CD14-positive monocyte (primary cell): ENCODE results near the gene NIN. TPM values are rescaled to one million over a fixed set of nuclear protein-coding genes. Genes with fewer than 3 reads are reported as not detected.
"Not testable (repeated sequence)": the region's sequence is repeated elsewhere in the genome, so short reads cannot be mapped to it uniquely, and the experiment has no call there.

ENCODE experiments used
- DNase-seq, 3 donors: peaks; one replicate each; pipeline ENCODE4 v3.0.0-alpha.2; 2011 to 2022
- H2AFZ ChIP-seq: 2 replicates; pipeline ENCODE4 v1.6.0; 2012; ENCODE audit warnings: mild to moderate bottlenecking, low read depth, low read length, inconsistent platforms; ENCODE audit not compliant: insufficient read depth, poor library complexity, severe bottlenecking
- H3K27ac ChIP-seq, 2 donors: 1 replicate in 1 of 2; 2 replicates in 1 of 2; pipeline ENCODE4 v1.5.1; 2012 to 2013; ENCODE audit warnings: low read length in 2 of 2, control low read depth in 1 of 2, inconsistent platforms in 1 of 2, low read depth in 1 of 2, mild to moderate bottlenecking in 1 of 2
- H3K27me3 ChIP-seq, 2 donors: one replicate each; pipeline versions ENCODE4 v1.6.0 to v1.6.1; 2011 to 2013; ENCODE audit warnings: low read length in 2 of 2; ENCODE audit not compliant: control insufficient read depth in 2 of 2, insufficient read depth in 2 of 2
- H3K36me3 ChIP-seq, 2 donors: replicated peaks in 1 of 2; 1 replicate in 1 of 2; 2 replicates in 1 of 2; pipeline versions ENCODE4 v1.5.1 to v1.6.1; 2012 to 2013; ENCODE audit warnings: low read length in 2 of 2, control low read depth in 1 of 2, inconsistent platforms in 1 of 2, mild to moderate bottlenecking in 1 of 2; ENCODE audit not compliant: insufficient read depth in 2 of 2, control insufficient read depth in 1 of 2
- H3K4me1 ChIP-seq, 2 donors: 1 replicate in 1 of 2; 2 replicates in 1 of 2; pipeline versions ENCODE4 v1.5.1 to v1.6.1; 2012 to 2013; ENCODE audit warnings: low read length in 2 of 2, control low read depth in 1 of 2, inconsistent platforms in 1 of 2, mild to moderate bottlenecking in 1 of 2, moderate library complexity in 1 of 2; ENCODE audit not compliant: insufficient read depth in 2 of 2, control insufficient read depth in 1 of 2
- H3K4me2 ChIP-seq: replicated peaks from 2 replicates; pipeline ENCODE3; 2012; ENCODE audit warnings: low read length, moderate library complexity, mild to moderate bottlenecking; ENCODE audit not compliant: poor library complexity, severe bottlenecking; ENCODE audit errors: extremely low read depth
- H3K4me3 ChIP-seq, 3 experiments: fragments of 200-600 bp in 1 of 3; sonication (generic) in 1 of 3; replicated peaks in 1 of 3; 1 replicate in 2 of 3; 2 replicates in 1 of 3; pipeline ENCODE4 v1.5.1; 2011 to 2013; ENCODE audit warnings: low read length in 3 of 3, mild to moderate bottlenecking in 3 of 3, control low read depth in 2 of 3, low read depth in 2 of 3, inconsistent platforms in 1 of 3, moderate library complexity in 1 of 3
- H3K79me2 ChIP-seq: 2 replicates; pipeline ENCODE4 v1.6.0; 2012; ENCODE audit warnings: mild to moderate bottlenecking, control low read depth, inconsistent platforms, low read length, moderate library complexity; ENCODE audit not compliant: insufficient read depth
- H3K9ac ChIP-seq: 2 replicates; pipeline ENCODE4 v1.6.0; 2017; ENCODE audit warnings: low read length, mild to moderate bottlenecking; ENCODE audit not compliant: insufficient read depth, poor library complexity, severe bottlenecking
- H3K9me3 ChIP-seq, 2 donors: replicated peaks in 1 of 2; 1 replicate in 1 of 2; 2 replicates in 1 of 2; pipeline versions ENCODE4 v1.5.1 to v1.6.1; 2012 to 2013; ENCODE audit warnings: low read length in 2 of 2, control low read depth in 1 of 2; ENCODE audit not compliant: control insufficient read depth in 1 of 2, insufficient read depth in 1 of 2
- H4K20me1 ChIP-seq: 2 replicates; pipeline ENCODE4 v1.6.0; 2012; ENCODE audit warnings: mild to moderate bottlenecking, low read length, control low read depth, moderate library complexity; ENCODE audit not compliant: insufficient read depth
- H3K27ac Mint-ChIP-seq, 7 donors: one replicate each; pipeline ENCODE4 v1.8.0; 2020; ENCODE audit warnings: mild to moderate bottlenecking in 7 of 7, mixed read lengths in 7 of 7, moderate library complexity in 6 of 7, inconsistent platforms in 2 of 7
- H3K27me3 Mint-ChIP-seq, 3 donors: one replicate each; pipeline ENCODE4 v1.8.0; 2021 to 2022; ENCODE audit warnings: low read depth in 3 of 3, mild to moderate bottlenecking in 3 of 3, mixed read lengths in 3 of 3, moderate library complexity in 3 of 3, inconsistent platforms in 1 of 3
- H3K36me3 Mint-ChIP-seq, 2 donors: one replicate each; pipeline ENCODE4 v1.8.0; 2020; ENCODE audit warnings: mixed read lengths in 2 of 2, inconsistent platforms in 1 of 2, mild to moderate bottlenecking in 1 of 2
- H3K4me1 Mint-ChIP-seq: one replicate; pipeline ENCODE4 v1.8.0; 2020; ENCODE audit warnings: mild to moderate bottlenecking, mixed read lengths
- H3K4me3 Mint-ChIP-seq, 2 donors: one replicate each; pipeline ENCODE4 v1.8.0; 2020; ENCODE audit warnings: mild to moderate bottlenecking in 2 of 2, mixed read lengths in 2 of 2, moderate library complexity in 1 of 2
- H3K9me3 Mint-ChIP-seq, 7 donors: one replicate each; pipeline ENCODE4 v1.8.0; 2020 to 2022; ENCODE audit warnings: mixed read lengths in 7 of 7, mild to moderate bottlenecking in 6 of 7, moderate library complexity in 6 of 7, inconsistent platforms in 2 of 7
- CTCF ChIP-seq: fragments of 200-600 bp; IDR thresholded peaks from one replicate; pipeline ENCODE4 v1.8.0; 2022; ENCODE audit warnings: antibody characterized with exemption, mild to moderate bottlenecking
- WGBS: methylation state at CpG from one replicate; pipeline ENCODE4 v1.1.5; 2013; ENCODE audit warnings: missing lambda C conversion rate; ENCODE audit not compliant: insufficient coverage; 5-methylcytosine and 5-hydroxymethylcytosine counted together
- intact Hi-C, 2 donors: fragments of 100-400 bp; cut with micrococcal nuclease; formaldehyde crosslinking; loops; one replicate each; pipeline versions ENCODE4 v1.15.0 to v1.15.1; 2023
- polyA plus RNA-seq, 3 donors: library from polyadenylated mRNA; depleted of rRNA in 1 of 3; unstranded in 2 of 3; stranded (reverse) in 1 of 3; fragments of 300-500 nt in 2 of 3; fragments of >200 nt in 1 of 3; fragmentation: Illumina TruSeq in 2 of 3; gene quantifications; 1 replicate in 2 of 3; 2 replicates in 1 of 3; pipeline ENCODE4 v1.2.3, GENCODE V29; 2012 to 2021

NIN gene
- polyA plus RNA-seq, 3 donors = 15.3 to 29.1 (median 26.5) TPM

GRCh38 chr14:50697659-50698290 lies 133.2 kb downstream of the NIN start:
- no CpG with 5 or more reads among the region's 4 CpGs for WGBS
- H3K4me2 ChIP-seq = no peak overlapping the region
- H3K4me3 ChIP-seq = no peak overlapping the region
- no peak overlapping the region for H3K27ac ChIP-seq
- H2AFZ ChIP-seq = no peak overlapping the region
- no peaks in the 10 kb centered on the region for H3K79me2 ChIP-seq
- Mint-ChIP-seq H3K36me3 (no peaks in the 10 kb centered on the region), H3K27ac (no peak overlapping the region), H3K27me3 (no peaks in the 10 kb centered on the region), H3K4me3 (no peak overlapping the region), H3K9me3 (peaks cover 12 to 37% (median 27%) of the 10 kb centered on the region in 7 donors), H3K4me1 (no peaks in the 10 kb centered on the region)
- intact Hi-C loops = no loop called here
- no peak for TF ChIP-seq CTCF
- H3K4me1 ChIP-seq = no peaks in the 10 kb centered on the region
- no peak overlapping the region for H3K9ac ChIP-seq
- peaks cover 6 to 22% of the 10 kb centered on the region in 2 donors for H3K9me3 ChIP-seq
- H3K27me3 ChIP-seq = no peaks in the 10 kb centered on the region
- DNase-seq = no peak
- H4K20me1 ChIP-seq = no peaks in the 10 kb centered on the region
- H3K36me3 ChIP-seq = no peaks in the 10 kb centered on the region

GRCh38 chr14:50694260-50694659 lies 136.7 kb downstream of the NIN start:
- H2AFZ ChIP-seq, H3K36me3 ChIP-seq, H3K4me3 ChIP-seq, H3K4me1 ChIP-seq, H3K27ac Mint-ChIP-seq, intact Hi-C loops, H3K79me2 ChIP-seq, DNase-seq, H3K4me2 ChIP-seq, H3K27me3 ChIP-seq, H3K36me3 Mint-ChIP-seq, H3K27me3 Mint-ChIP-seq, H3K9ac ChIP-seq, H3K4me1 Mint-ChIP-seq, H3K27ac ChIP-seq, H3K4me3 Mint-ChIP-seq, H4K20me1 ChIP-seq: not testable (repeated sequence)
- peaks cover 6 to 12% of the 10 kb centered on the region in 2 donors for H3K9me3 ChIP-seq
- peaks cover 9 to 35% (median 25%) of the 10 kb centered on the region in 7 donors for H3K9me3 Mint-ChIP-seq
- 95% methylated on average over 3 of the region's 3 CpGs for WGBS
